ENCODE data around the gene NAALADL2.

DNA sequence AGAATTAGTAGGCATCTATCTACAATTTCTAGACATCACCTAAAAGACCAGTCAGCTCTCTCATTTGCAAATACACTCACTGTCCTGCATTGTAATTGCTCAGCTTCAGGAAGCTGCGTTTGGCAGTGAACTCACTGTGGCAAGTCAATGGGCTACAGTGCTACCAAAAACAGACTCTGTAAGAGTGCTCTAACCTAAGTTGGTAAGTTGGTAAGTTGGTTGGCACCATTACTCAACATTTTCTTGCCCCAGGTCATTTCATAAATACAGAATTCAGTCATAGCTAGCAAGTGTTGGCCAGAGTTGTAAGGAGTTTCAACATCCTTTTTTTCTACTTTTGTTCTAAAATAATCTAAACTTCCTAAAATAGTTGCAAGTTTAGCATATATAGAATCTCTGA lies 466.3 kb downstream of the NAALADL2 start:
- TF ChIP-seq, protein P1, sequence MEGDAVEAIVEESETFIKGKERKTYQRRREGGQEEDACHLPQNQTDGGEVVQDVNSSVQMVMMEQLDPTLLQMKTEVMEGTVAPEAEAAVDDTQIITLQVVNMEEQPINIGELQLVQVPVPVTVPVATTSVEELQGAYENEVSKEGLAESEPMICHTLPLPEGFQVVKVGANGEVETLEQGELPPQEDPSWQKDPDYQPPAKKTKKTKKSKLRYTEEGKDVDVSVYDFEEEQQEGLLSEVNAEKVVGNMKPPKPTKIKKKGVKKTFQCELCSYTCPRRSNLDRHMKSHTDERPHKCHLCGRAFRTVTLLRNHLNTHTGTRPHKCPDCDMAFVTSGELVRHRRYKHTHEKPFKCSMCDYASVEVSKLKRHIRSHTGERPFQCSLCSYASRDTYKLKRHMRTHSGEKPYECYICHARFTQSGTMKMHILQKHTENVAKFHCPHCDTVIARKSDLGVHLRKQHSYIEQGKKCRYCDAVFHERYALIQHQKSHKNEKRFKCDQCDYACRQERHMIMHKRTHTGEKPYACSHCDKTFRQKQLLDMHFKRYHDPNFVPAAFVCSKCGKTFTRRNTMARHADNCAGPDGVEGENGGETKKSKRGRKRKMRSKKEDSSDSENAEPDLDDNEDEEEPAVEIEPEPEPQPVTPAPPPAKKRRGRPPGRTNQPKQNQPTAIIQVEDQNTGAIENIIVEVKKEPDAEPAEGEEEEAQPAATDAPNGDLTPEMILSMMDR (IDR thresholded peaks at IDR 0.05) = no peak
- TF ChIP-seq POLR2A (IDR thresholded peaks at IDR 0.05) = no peak
